Glomerular endothelial cell (primary cell): ENCODE data around the gene ADORA2B. TPM values are rescaled to one million over a fixed set of nuclear protein-coding genes. Genes with fewer than 3 reads are reported as not detected.

ENCODE experiments used
- DNase-seq: peaks from one replicate; pipeline ENCODE4 v3.0.0-alpha.2; 2011; ENCODE audit warnings: low read depth, low spot score; ENCODE audit errors: extremely low read depth
- total RNA-seq: library from RNA; depleted of rRNA; stranded (reverse); fragments of >200 nt; gene quantifications from 2 replicates; pipeline ENCODE4 v1.2.3, GENCODE V29; 2015

Gene ADORA2B
- total RNA-seq, 1 donor from 2014 or later, result 17.0 TPM

GRCh38 chr17:15952048-15952532 is 7.2 kb downstream of the ADORA2B start:
- no peak for DNase-seq

DNA sequence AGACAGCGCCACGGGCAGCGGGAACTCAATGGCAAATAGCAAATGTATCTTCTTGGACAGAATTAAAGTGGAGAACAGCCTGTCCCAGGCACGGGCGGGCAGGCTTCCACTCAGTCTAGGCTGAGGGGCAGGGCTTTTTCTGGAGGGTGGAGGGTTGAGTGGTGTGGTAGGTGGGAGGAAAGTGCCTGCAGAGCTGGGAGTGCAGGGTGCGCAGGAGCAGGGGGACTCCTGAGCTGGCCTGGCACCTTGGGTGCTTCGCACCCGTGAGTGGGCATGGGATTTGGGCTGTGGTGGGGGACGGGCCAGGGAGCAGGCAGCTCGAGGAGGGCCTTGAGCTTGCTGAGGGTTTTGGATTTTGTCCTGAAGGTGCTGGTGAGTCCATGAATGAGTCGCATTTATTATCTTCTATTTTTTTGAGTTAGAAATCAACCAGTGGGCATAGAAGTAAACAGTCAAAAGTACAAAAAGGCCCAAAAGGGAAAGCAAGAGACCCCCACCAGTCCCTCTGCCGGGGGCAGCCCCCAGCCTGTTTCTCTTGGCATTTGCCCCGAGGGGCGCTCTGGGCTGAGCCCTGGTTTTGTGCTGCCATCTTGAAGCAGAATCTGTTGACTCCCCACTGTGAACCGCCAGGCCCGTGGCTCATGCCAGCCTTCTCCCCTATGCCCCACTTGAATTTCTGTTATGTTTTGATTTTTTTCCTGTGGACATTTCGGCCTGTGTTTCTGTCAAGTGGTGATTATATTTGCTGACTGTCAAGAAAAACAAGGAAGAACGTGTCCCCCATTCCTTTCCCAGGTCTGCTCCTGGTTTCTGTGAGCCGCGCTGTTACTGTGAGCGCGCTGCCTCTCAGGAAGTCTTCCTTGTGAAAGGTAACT is 8.2 kb downstream of the ADORA2B start:
- DNase-seq, result no peak

DNA sequence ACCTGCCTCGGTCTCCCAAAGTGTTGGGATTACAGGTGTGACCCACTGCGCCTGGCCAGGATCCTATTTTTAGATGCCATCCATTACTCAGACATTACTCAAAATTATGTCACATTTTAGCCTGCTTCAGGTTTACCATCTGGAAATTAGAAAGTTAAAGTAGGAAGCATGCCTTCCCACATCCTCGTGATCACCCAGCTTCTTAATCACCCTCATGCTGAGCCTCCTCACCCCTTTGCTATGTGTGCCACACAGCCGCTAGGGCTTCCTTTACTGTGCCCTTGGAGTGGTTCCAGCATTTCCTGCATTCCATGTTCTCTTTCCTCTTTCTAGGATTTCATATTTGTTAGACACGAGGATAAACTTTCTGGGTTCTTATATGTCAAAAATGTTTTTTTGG is 9.3 kb downstream of the ADORA2B start:
- DNase-seq, result peak; percentile 88

DNA sequence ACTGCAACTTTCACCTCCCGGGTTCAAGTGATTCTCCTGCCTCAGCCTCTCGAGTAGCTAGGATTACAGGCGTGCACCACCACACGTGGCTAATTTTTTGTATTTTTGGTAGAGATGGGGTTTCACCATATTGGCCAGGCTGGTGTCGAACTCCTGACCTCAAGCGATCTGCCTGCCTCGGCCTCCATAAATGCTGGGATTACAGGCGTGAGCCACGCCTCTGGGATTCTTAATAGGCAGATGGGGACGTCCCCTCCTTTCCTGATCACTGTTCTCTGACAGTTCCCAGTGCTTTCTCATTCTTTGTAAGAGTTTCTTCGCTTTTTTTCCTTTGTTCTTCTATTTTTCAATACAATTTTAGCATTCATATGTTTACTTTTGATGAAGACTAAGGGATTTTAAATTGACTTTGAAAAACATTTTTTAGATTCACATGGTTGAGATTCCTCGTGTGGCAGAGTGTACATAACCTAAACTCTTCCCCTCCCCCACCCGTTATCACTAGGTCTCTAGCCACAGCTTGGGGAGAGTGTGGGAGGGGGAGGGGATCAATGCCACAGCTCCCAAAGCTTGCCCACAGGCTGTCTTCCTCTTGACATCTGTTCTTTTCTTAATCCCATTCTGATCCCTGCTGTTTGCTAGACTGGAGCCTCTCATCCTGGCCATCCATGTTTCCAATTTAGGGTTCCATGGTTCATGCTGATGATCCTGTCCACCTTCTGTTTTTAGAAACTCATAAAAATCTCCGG is 11.0 kb downstream of the ADORA2B start:
- no peak for DNase-seq

DNA sequence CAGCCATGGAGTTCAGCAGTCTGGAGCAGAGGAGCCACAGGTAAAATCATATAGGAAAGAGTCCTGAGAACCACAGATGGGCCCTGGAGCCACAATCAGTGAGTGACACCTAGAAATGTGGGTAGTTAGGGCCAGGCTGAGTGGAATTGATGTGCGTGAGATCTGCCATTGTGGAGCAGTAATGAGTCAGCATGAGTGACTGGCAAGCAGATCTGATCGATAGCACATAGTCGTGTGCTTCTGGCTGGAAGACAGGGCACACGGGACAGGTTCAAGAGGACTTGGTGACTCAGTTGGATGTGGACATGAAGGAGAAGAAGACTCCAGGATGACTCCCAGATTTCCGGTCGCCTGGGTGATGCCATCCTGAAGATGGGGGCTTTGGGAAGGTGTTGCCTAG is 12.3 kb downstream of the ADORA2B start:
- no peak for DNase-seq

- no peak for DNase-seq
Observed at GRCh38 chr17:15957608-15958307, 12.8 kb downstream of the ADORA2B start.

GRCh38 chr17:15958484-15958854 is 13.5 kb downstream of the ADORA2B start:
- no peak for DNase-seq

DNA sequence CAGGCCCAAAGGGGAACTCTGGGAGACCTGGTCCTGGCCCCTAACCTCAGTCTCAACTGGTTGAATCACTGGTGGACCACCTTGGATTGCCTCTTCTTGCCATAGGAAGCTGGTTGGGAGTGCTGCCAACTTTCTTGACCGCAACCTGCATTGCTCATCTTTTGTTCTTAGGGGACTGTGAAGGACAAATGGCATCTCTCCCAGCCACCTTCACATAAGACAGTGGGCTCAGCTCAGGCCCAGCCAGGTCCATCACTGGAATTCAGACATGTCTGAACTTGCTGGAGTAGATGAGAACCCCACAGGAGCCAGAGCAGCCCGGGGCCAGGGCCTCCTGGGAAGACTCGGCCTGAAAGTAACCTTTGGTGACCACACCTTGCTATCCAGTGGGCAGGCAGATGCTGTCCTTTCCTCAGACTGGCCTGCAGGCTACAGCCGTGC is 18.8 kb downstream of the ADORA2B start:
- no peak for DNase-seq

DNA sequence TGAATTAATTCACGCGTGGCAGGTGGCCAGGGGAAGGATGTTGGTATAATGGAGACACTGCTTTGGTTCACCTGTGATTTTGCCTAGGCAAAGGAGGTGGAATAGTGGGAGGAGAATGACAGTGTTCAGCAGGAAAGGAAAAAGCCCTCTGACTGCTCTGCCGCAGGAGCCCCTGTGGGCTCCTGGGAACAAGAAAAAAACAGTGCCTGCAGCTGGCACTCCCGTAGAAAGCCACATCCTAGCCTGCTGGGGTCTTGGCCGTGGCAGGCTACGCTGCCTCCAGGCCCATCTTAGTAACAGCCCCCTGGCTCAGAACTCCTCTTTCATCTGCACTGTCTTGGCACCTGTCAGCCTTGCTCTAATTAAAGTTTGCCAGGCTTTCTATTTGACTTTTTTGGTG is 20.6 kb downstream of the ADORA2B start:
- DNase-seq, result no peak

GRCh38 chr17:15966183-15966878 is 21.4 kb downstream of the ADORA2B start:
- DNase-seq, result peak; percentile 75

- no peak for DNase-seq
Observed at GRCh38 chr17:15966879-15967248, 21.9 kb downstream of the ADORA2B start.

GRCh38 chr17:15967706-15968399 is 22.9 kb downstream of the ADORA2B start:
- no peak for DNase-seq

- DNase-seq, result no peak
Observed at GRCh38 chr17:15969463-15969862, 24.5 kb downstream of the ADORA2B start.

GRCh38 chr17:15970500-15970899 is 25.6 kb downstream of the ADORA2B start:
- no peak for DNase-seq

- DNase-seq, result no peak
Observed at GRCh38 chr17:15971098-15971678, 26.3 kb downstream of the ADORA2B start.

- no peak for DNase-seq
Observed at GRCh38 chr17:15971882-15972281, 27.0 kb downstream of the ADORA2B start.

DNA sequence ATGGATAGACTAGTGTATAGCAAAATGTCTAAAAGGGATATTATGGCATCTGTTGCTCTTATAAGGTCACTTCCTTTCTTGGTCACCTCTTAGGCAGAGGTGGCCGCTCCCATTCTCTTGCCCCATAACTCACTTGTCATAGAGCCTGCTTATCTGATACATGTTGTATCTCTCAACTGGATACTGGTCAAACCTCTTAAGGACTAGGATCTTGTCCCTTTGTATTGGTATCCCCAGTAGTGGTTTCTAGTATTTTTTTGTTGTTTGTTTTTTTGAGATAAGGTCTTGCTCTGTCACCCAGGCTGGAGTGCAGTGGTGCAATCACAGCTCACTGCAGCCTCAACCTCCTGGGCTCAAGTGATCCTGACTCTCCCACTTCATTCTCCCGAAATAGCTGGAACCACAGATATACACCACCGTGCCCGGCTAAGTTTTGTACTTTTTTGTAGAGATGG is 27.6 kb downstream of the ADORA2B start:
- no peak for DNase-seq

GRCh38 chr17:15973016-15973415 is 28.1 kb downstream of the ADORA2B start:
- no peak for DNase-seq

DNA sequence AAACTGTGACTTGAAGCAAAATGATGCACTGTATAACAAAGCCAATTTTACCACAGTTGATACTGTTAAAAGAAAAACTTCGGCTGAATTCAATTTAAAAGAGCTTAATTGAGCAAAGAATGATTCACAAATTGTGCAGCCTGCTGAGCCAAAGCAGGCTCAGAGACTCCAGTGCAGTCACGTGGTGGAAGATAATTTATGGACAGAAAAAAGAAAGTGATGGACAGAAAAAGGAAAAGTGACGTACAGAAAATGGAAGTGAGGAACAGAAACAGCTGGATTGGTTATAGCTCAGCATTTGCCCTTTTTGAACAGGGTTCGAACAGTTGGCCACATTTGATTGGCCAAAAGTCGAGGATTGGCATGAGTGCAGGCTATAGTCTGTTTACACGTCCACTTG is 28.9 kb downstream of the ADORA2B start:
- DNase-seq, result no peak

DNA sequence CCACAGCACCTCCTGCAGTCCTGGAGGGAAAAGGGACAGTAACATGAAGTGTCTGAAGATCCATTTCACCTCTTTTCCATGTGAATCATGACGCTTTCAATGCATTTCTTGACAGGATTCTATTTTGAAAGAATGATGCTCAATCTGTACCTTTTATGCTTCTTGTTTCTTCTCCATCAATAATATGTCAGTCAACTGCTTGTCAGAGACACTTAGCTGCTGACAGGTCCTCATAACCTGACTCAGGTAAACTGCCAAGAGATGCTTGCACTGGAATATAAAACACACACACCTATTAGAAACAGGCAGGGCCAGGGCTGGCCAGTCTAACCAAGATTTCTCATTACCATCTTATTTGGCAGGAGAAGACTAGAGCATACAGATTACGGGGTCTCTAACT is 33.0 kb downstream of the ADORA2B start:
- no peak for DNase-seq
